22Rv1 (cell line): ENCODE measurements around the gene AUTS2.

Source experiments
- H3K27ac ChIP-seq: fragments of 450-650 bp; 2 replicates; pipeline ENCODE4 v1.5.1; 2017
- CTCF ChIP-seq: fragments of 450-650 bp; IDR thresholded peaks from 2 replicates; pipeline ENCODE4 v1.5.1; 2017; ENCODE audit warnings: mild to moderate bottlenecking
- ZFX ChIP-seq: fragments of 450-650 bp; IDR thresholded peaks from 2 replicates; pipeline ENCODE4 v1.6.1; 2017; ENCODE audit warnings: antibody characterized with exemption, borderline replicate concordance

AUTS2 gene

GRCh38 chr7:70612811-70613210 lies 1014.5 kb downstream of the AUTS2 start:
- no peak overlapping the region for H3K27ac ChIP-seq
- TF ChIP-seq ZFX (no peak), CTCF (no peak)

GRCh38 chr7:70614237-70615045 lies 1016.2 kb downstream of the AUTS2 start:
- TF ChIP-seq CTCF = no peak
- TF ChIP-seq ZFX = no peak
- no peak overlapping the region for H3K27ac ChIP-seq

- H3K27ac ChIP-seq = no peak overlapping the region
- TF ChIP-seq ZFX (no peak), CTCF (no peak)
These were observed 1016.9 kb downstream of the AUTS2 start for GRCh38 chr7:70615066-70615606.

GRCh38 chr7:70616211-70616610 lies 1017.9 kb downstream of the AUTS2 start:
- TF ChIP-seq CTCF (no peak), ZFX (no peak)
- no peak overlapping the region for H3K27ac ChIP-seq

GRCh38 chr7:70616821-70617220 lies 1018.5 kb downstream of the AUTS2 start:
- no peak for TF ChIP-seq ZFX
- TF ChIP-seq CTCF = no peak
- no peak overlapping the region for H3K27ac ChIP-seq

- H3K27ac ChIP-seq = no peak overlapping the region
- no peak for TF ChIP-seq CTCF
- TF ChIP-seq ZFX = no peak
These were observed 1019.8 kb downstream of the AUTS2 start for GRCh38 chr7:70618020-70618551.

GRCh38 chr7:70619130-70619529 lies 1020.9 kb downstream of the AUTS2 start:
- H3K27ac ChIP-seq = no peak overlapping the region
- TF ChIP-seq ZFX (no peak), CTCF (no peak)
